ENCODE measurements around the gene OR52E4.

DNA sequence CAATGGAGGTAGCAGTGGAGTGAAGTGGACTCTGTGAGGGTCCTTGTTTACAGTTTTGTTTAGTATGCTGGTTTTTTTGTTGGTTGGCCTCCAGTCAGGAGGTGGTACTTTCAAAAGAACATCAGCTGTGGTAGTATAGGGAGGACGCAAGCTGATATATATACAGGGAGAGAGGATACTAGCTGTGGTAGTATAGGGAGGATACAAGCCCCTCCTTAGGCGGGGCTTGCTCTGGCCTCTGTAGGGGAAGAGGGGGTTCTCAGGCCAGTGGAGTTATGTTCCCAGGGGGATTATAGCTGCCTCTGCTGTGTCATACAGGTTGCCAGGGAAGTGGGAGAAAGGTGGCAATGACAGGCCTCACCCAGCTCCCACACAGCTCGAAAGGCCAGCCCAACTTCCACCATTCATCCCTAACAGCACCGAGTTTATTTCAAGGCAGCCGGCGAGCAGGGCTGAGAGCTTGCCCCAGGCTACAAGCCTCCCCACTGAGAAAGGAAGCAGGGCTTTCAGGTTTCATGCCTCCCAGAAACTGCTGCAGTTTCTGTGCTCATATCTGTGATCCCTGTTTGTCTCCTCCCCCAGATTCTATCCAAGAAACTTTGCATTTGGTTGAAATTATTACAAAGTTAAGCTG is 49.1 kb upstream of the OR52E4 start:
- TF ChIP-seq, protein P1, sequence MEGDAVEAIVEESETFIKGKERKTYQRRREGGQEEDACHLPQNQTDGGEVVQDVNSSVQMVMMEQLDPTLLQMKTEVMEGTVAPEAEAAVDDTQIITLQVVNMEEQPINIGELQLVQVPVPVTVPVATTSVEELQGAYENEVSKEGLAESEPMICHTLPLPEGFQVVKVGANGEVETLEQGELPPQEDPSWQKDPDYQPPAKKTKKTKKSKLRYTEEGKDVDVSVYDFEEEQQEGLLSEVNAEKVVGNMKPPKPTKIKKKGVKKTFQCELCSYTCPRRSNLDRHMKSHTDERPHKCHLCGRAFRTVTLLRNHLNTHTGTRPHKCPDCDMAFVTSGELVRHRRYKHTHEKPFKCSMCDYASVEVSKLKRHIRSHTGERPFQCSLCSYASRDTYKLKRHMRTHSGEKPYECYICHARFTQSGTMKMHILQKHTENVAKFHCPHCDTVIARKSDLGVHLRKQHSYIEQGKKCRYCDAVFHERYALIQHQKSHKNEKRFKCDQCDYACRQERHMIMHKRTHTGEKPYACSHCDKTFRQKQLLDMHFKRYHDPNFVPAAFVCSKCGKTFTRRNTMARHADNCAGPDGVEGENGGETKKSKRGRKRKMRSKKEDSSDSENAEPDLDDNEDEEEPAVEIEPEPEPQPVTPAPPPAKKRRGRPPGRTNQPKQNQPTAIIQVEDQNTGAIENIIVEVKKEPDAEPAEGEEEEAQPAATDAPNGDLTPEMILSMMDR (IDR thresholded peaks at IDR 0.05; ENCODE audit: low read depth, low read length, missing input control): no peak
- TF ChIP-seq, protein P2, sequence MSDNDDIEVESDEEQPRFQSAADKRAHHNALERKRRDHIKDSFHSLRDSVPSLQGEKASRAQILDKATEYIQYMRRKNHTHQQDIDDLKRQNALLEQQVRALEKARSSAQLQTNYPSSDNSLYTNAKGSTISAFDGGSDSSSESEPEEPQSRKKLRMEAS (IDR thresholded peaks at IDR 0.05): no peak

Data from liver (tissue), 2 donors.